GM18498 (cell line): Measurements from ENCODE around the gene SAP30BP.

ENCODE experiments used
- ATAC-seq: cut with Tn5 transposase; IDR thresholded peaks from one replicate; pipeline ENCODE4 v1.9.1; 2021; ENCODE audit warnings: mild to moderate bottlenecking, moderate library complexity; ENCODE audit not compliant: unreplicated experiment

SAP30BP gene

GRCh38 chr17:75755205-75755901 is 88.2 kb downstream of the SAP30BP start:
- no peak for ATAC-seq

GRCh38 chr17:75755990-75756389 is 88.9 kb downstream of the SAP30BP start:
- no peak for ATAC-seq

GRCh38 chr17:75756451-75757085 is 89.4 kb downstream of the SAP30BP start:
- ATAC-seq: no peak

GRCh38 chr17:75757086-75757681 is 90.0 kb downstream of the SAP30BP start:
- ATAC-seq: no peak
